Measurements from ENCODE around the gene HLA-DPB1.

HLA-DPB1 gene

GRCh38 chr6:33118525-33119123, 42.8 kb downstream of the HLA-DPB1 start:
- DNase-seq (ENCODE audit: low read depth) = no peak
- H3K4me3 ChIP-seq (ENCODE audit: low read depth, low read length) = no peak overlapping the region
- TF ChIP-seq CTCF (IDR thresholded peaks at IDR 0.05; ENCODE audit: control insufficient read depth, extremely low read depth, insufficient read depth) = peak; percentile 72

GRCh38 chr6:33120001-33120400, 44.2 kb downstream of the HLA-DPB1 start:
- no peak for TF ChIP-seq CTCF (IDR thresholded peaks at IDR 0.05; ENCODE audit: control insufficient read depth, extremely low read depth, insufficient read depth)
- DNase-seq (ENCODE audit: low read depth) = no peak
- no peak overlapping the region for H3K4me3 ChIP-seq (ENCODE audit: low read depth, low read length)

GRCh38 chr6:33123181-33123580, 47.4 kb downstream of the HLA-DPB1 start:
- no peak overlapping the region for H3K4me3 ChIP-seq (ENCODE audit: low read depth, low read length)
- no peak for TF ChIP-seq CTCF (IDR thresholded peaks at IDR 0.05; ENCODE audit: control insufficient read depth, extremely low read depth, insufficient read depth)
- no peak for DNase-seq (ENCODE audit: low read depth)

GRCh38 chr6:33123732-33124524, 48.1 kb downstream of the HLA-DPB1 start:
- DNase-seq (ENCODE audit: low read depth) = no peak
- H3K4me3 ChIP-seq (ENCODE audit: low read depth, low read length) = no peak overlapping the region
- peak; percentile 60 for TF ChIP-seq CTCF (IDR thresholded peaks at IDR 0.05; ENCODE audit: control insufficient read depth, extremely low read depth, insufficient read depth)

- no peak for TF ChIP-seq CTCF (IDR thresholded peaks at IDR 0.05; ENCODE audit: control insufficient read depth, extremely low read depth, insufficient read depth)
- no peak for DNase-seq (ENCODE audit: low read depth)
- no peak overlapping the region for H3K4me3 ChIP-seq (ENCODE audit: low read depth, low read length)
These were observed 48.7 kb downstream of the HLA-DPB1 start for GRCh38 chr6:33124525-33124901.

GRCh38 chr6:33124947-33125346, 49.2 kb downstream of the HLA-DPB1 start:
- no peak for DNase-seq (ENCODE audit: low read depth)
- TF ChIP-seq CTCF (IDR thresholded peaks at IDR 0.05; ENCODE audit: control insufficient read depth, extremely low read depth, insufficient read depth) = no peak
- no peak overlapping the region for H3K4me3 ChIP-seq (ENCODE audit: low read depth, low read length)

Measured in LNCaP clone FGC (cell line).